ENCODE data around the gene PRKAB1.

Gene PRKAB1

GRCh38 chr12:119661882-119662281, 6.1 kb upstream of the PRKAB1 start:
- no peak for DNase-seq (ENCODE audit: low read depth in 2 of 2, low spot score in 1 of 2)

- no peak for DNase-seq (ENCODE audit: low read depth in 2 of 2, low spot score in 1 of 2)
These were observed 3.3 kb upstream of the PRKAB1 start for GRCh38 chr12:119664642-119665041.

- no peak for DNase-seq (ENCODE audit: low read depth in 2 of 2, low spot score in 1 of 2)
These were observed 2.6 kb upstream of the PRKAB1 start for GRCh38 chr12:119665164-119665929.

GRCh38 chr12:119666226-119666795, 1.6 kb upstream of the PRKAB1 start:
- DNase-seq (ENCODE audit: low read depth in 2 of 2, low spot score in 1 of 2) = no peak

- no peak for DNase-seq (ENCODE audit: low read depth in 2 of 2, low spot score in 1 of 2)
These were observed 895 bp upstream of the PRKAB1 start for GRCh38 chr12:119666900-119667576.

GRCh38 chr12:119668324-119668841, 450 bp downstream of the PRKAB1 start:
- no peak for DNase-seq (ENCODE audit: low read depth in 2 of 2, low spot score in 1 of 2)

- no peak for DNase-seq (ENCODE audit: low read depth in 2 of 2, low spot score in 1 of 2)
These were observed 2.0 kb downstream of the PRKAB1 start for GRCh38 chr12:119669744-119670472.

- DNase-seq (ENCODE audit: low read depth in 2 of 2, low spot score in 1 of 2) = no peak
These were observed 3.1 kb downstream of the PRKAB1 start for GRCh38 chr12:119671070-119671469.

GRCh38 chr12:119672194-119672593, 4.3 kb downstream of the PRKAB1 start:
- DNase-seq (ENCODE audit: low read depth in 2 of 2, low spot score in 1 of 2) = no peak

GRCh38 chr12:119673634-119674033, 5.7 kb downstream of the PRKAB1 start:
- DNase-seq (ENCODE audit: low read depth in 2 of 2, low spot score in 1 of 2) = no peak

- no peak for DNase-seq (ENCODE audit: low read depth in 2 of 2, low spot score in 1 of 2)
These were observed 6.6 kb downstream of the PRKAB1 start for GRCh38 chr12:119674560-119674959.

- no peak for DNase-seq (ENCODE audit: low read depth in 2 of 2, low spot score in 1 of 2)
These were observed 8.1 kb downstream of the PRKAB1 start for GRCh38 chr12:119676022-119676421.

GRCh38 chr12:119676573-119676972, 8.6 kb downstream of the PRKAB1 start:
- no peak for DNase-seq (ENCODE audit: low read depth in 2 of 2, low spot score in 1 of 2)

GRCh38 chr12:119678459-119678858, 10.5 kb downstream of the PRKAB1 start:
- no peak for DNase-seq (ENCODE audit: low read depth in 2 of 2, low spot score in 1 of 2)

GRCh38 chr12:119679081-119679480, 11.1 kb downstream of the PRKAB1 start:
- no peak for DNase-seq (ENCODE audit: low read depth in 2 of 2, low spot score in 1 of 2)

- no peak for DNase-seq (ENCODE audit: low read depth in 2 of 2, low spot score in 1 of 2)
These were observed 11.6 kb downstream of the PRKAB1 start for GRCh38 chr12:119679490-119679889.

GRCh38 chr12:119681111-119681510, 13.2 kb downstream of the PRKAB1 start:
- DNase-seq (ENCODE audit: low read depth in 2 of 2, low spot score in 1 of 2) = no peak

GRCh38 chr12:119681728-119682638, 14.1 kb downstream of the PRKAB1 start:
- no peak for DNase-seq (ENCODE audit: low read depth in 2 of 2, low spot score in 1 of 2)

GRCh38 chr12:119682639-119683252, 14.8 kb downstream of the PRKAB1 start:
- DNase-seq (ENCODE audit: low read depth in 2 of 2, low spot score in 1 of 2) = no peak

GRCh38 chr12:119683413-119683812, 15.5 kb downstream of the PRKAB1 start:
- no peak for DNase-seq (ENCODE audit: low read depth in 2 of 2, low spot score in 1 of 2)

Measured in stimulated activated CD8-positive, alpha-beta memory T cell treated with anti-CD3 and anti-CD28 coated beads, Interleukin-4, amount 100 ng/mL, for 4 hours (primary cell).